NCI-H2227 (cell line): ENCODE data around the gene TSC22D3.

Experiments used
- DNase-seq: peaks from one replicate; lab custom pipeline; 2025; ENCODE audit not compliant: unreplicated experiment; lab: John Stamatoyannopoulos, UW

Gene TSC22D3

DNA sequence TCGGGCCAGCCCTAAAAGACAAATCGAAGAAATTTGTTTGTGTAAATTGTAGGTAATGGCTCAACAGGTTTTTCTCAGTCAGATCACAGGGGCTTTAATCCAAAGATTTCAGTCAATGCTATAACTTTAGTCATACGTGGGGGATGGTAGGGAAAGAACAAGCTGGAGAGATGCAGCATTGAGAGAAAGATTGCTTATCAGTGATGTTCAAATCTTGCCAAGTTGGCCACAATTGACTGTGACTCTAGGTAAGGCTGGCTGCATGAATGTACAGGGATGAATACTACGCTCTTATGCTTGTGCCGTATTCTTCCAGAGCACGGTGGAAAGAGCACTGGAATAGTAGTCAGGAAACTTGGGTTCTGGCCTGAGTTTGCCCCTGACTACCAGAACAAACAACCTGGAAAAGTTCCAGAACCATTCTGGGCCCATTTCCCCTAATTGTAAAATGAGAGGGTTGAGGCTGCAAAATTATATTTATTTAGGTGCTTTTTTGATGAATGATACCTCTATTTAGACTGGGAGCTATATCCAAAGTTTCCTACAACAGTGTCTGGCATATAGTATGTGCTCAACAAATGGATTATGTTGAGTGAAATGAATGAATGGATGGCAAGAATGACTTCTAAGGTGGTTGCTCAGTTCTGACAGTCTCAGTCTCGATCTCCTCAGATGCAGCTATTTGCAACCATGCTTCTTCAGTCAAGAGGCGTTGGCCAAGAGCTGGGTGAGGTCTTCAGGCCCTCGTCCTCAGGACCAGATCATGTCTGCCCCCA, 44.4 kb downstream of the TSC22D3 start:
- no peak for DNase-seq

GRCh38 chrX:107730298-107730655, 45.3 kb downstream of the TSC22D3 start:
- DNase-seq, result no peak

- DNase-seq, result peak; percentile 9
These were observed 45.9 kb downstream of the TSC22D3 start for GRCh38 chrX:107729558-107730297.

GRCh38 chrX:107728371-107729099, 47.1 kb downstream of the TSC22D3 start:
- DNase-seq, result no peak

- DNase-seq, result no peak
These were observed 48.6 kb downstream of the TSC22D3 start for GRCh38 chrX:107726816-107727534.

DNA sequence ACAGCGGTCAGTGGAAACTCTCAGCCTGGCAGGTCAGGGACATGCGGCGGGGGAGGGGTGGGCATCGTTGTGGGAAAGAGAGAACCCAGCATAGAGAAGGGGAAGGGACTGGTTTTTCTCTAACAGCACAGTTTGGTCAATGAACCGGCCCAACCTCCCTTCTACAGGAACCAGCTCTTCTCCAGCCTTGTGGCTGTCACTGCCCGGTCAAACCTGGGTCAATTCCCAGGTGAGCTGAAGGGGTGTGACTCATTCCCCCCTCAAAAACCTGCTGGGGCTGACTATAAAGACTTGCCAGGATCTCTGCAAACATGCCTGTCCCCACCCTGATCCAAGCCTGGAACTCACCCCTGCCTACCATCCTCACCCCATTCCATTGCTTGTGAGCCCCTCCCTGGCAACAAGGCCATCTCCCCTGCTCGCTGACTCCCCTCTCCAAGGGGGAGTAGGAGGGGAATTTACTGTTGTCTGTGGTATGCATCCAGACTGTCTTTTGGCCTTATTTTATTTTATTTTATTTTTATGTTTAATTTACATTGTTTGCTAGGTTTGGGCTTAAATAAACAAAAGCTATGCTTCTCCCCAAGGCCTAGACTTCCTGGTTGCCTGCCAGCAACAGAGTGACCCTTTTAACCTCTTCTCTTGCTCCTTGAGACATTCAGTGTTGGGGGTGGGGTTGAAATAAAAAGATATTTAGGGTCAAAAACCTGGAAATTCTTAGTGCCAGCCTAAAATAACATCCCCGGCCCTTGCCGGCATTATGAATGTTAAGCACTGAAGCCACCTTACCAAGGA, 49.6 kb downstream of the TSC22D3 start:
- no peak for DNase-seq

- no peak for DNase-seq
These were observed 50.9 kb downstream of the TSC22D3 start for GRCh38 chrX:107724653-107725052.

- no peak for DNase-seq
These were observed 52.1 kb downstream of the TSC22D3 start for GRCh38 chrX:107723511-107723910.

DNA sequence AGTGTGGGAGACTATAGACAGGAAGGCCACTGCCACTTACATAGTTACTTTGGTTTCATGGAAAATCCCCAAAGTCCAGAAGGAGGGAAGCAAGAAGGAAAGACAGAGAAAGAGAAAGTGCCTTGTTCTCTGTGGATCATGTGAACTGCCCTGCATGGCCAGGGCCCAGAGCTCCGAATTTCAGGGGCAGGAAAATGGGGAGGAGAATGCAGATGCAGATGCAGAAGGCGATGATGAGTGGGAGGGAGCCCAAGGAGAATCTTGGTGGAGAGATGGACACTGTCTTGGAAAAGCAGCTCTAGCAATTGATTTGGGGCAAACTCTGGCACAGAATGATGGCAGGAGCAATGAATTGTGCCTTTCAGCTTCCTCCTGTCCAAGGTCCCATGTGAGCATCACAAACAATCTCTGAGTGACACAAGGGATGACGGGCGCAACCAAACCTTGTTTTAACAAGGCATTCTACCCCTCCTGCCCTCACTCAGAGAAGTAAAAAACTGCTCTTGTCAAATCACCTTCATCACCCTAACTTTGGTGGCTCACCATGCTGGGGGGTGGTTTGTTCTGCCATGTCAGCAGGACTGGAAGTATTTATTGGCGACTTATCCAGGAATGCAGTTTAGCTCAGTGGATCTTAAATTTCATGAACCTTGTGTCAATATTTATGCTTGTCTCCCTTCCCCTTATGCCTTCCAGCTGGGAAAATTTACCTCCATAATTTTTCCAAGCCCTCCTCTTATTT, 53.5 kb downstream of the TSC22D3 start:
- DNase-seq, result no peak

GRCh38 chrX:107721318-107721717, 54.3 kb downstream of the TSC22D3 start:
- DNase-seq, result no peak

DNA sequence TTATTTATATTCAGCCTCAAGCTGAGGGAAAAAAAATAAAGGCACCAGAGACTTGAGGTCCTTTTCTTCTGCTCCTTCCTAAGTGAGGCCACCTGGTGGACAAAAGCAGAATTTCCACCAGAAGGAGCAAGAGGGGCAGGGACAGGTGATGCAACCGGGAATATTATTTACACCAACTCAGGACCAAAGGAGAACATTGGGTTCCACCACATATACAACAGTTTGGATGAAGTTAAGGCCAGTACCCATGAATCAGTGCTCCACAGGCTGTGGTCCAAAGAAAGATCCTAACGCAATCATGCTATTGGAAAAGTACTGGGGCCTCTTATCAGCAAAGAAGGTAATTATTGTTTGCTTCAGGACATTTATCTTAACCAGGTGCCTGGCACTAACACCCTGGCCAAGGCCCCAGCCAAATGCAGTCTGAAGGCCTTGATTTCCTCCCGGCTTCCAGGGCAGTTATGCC, 57.4 kb downstream of the TSC22D3 start:
- DNase-seq, result peak; percentile 91

DNA sequence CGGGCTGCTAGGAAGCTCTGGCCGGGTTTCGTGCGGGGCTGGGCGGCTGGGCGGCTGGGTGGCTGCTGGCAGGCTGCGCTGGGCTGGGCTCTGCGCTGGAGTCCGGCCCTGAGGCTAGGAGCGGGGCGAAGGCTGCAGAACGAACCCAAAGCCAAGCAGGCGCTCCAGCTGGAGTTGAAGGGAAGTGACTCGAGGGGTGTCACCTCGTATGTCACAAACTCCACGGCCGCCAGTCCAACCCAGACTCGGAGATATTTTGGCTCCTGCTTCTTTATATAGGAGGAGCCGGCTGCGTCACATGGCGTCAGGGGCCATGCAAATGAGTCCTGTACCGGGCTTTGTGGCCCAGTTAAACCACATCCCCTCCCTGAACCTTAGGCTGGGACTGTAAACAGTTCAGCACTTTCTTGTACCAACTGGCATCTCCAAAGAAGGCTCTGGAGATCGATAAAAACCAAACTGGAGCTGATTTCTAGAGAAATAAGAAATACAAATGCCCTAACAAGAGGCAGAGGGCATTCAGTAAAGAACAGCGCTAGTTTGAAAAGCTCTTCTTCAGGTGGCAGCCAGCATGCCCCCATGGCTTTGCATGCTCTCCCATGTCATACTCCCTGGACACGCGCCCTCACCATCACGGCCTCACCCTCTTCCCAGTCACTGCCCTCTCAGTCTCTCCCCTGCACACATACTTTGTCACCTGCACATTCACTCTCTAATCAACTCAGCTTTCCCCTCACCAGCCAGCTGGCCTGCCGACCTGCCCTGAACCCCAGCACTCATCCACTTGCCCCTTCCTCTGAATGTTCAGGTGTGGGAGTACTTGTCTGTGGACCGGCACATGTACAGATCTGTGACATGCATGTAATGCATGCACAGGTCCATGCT, 58.5 kb downstream of the TSC22D3 start:
- DNase-seq, result peak; percentile 54

DNA sequence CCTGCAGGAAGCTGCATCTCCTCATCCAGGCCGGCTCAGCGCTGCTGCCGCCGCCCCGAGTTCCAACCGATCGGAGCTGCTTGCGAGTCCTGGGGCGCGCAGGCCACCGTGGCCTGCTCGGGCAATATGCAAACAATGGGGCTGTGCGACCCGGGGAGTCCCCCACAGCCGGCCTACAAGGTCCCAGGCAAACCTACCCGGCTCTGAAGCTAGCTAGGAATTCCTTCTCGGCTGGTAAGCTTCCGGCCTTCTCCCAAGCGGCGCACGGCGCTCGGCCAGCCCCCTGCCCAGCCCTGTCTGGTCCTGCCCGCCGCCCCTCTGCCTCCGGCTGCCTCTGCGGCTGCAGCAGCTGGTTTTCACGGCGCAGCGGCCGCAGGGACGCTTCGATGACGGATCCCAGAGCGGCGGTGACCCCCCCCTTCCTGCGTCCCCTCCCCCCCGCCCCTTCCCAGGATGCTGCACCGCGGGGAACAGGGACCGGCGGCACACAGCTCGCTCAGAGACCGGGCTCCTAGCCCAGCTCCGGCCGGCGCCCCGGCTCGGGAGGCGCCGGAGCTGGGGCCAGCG, 59.4 kb downstream of the TSC22D3 start:
- peak; percentile 43 for DNase-seq

DNA sequence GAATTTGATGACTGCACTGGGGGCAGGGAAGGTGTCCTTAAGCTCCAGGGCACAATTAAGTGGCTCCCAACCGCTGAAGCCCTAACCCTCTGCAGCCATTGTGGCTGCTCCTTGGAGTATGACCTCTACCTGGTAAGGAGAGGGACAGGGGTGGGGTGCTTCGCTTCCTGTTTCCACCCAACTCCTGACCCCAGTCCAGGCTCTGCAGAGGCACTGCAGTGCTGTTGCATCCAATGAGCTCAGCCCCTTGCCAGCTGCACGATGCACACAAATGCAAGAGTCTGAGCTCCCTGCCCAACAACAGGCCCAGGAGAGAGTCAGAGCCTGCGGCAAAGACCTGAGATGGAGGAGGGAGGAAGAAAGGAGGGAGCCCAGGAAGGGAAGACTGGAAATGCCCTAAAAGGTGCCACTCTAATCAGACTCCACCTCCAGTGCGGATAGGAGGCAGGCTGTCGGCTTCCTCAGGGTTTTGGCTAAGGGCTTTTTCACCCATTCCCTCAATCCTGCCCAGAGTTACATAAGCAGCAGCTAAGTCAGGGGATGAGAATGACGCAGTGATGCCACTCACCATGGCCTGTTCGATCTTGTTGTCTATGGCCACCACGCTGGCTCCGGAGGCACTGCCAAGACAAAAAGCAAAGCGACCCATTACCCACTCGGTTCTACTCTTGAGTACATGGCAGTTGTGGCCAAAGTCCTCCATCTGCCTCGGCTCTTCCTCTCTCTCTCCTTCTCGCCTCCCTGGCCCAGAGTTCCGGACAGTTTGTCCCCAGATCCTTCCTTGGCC, 60.1 kb downstream of the TSC22D3 start:
- DNase-seq, result no peak

GRCh38 chrX:107714206-107714891, 61.2 kb downstream of the TSC22D3 start:
- no peak for DNase-seq

DNA sequence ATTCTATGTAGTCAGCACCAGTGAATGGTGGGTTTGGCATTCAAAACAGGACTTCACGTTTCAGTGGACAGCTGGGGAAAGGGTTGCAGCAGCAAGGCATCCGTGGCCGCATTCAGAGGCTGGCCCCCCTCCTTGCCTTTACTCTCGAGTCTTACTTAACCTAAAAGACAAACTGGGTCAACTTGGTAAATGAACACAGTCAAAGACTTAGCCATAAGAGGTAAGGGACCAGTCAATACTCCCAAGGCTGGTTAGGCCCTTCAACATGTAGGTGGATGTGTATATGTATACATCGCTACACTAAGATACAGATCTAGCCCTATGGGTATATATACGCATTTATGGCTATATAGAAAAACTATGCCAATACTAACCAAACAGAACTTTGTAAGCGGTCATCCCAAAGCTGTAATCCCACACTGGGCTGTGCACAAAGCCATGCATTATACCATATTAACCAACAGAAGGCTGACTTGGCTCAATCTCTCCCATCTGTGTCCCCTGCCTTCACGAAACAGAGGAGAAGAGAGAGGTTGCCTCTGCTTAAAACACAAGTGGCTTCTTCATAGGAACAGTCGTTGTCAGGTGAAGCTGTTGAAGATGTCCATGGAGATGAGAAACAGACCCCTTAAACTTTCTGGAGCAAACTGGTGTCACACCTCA, 61.9 kb downstream of the TSC22D3 start:
- no peak for DNase-seq

GRCh38 chrX:107713203-107713542, 62.4 kb downstream of the TSC22D3 start:
- DNase-seq, result no peak
